GM23248 (cell line): Measurements from ENCODE around the gene GAST.

Source experiments
- EZH2 ChIP-seq: fragments of 200-600 bp; sonication (generic); IDR thresholded peaks from 2 replicates; pipeline ENCODE4 v1.6.1; 2018; ENCODE audit warnings: antibody characterized with exemption, mild to moderate bottlenecking; ENCODE audit not compliant: insufficient read depth, poor library complexity, severe bottlenecking
- EZH2phosphoT487 ChIP-seq: fragments of 200-600 bp; sonication (generic); IDR thresholded peaks from 2 replicates; pipeline ENCODE4 v1.6.1; 2018; ENCODE audit warnings: antibody characterized with exemption, moderate library complexity, mild to moderate bottlenecking, low read depth; ENCODE audit not compliant: insufficient read depth

DNA sequence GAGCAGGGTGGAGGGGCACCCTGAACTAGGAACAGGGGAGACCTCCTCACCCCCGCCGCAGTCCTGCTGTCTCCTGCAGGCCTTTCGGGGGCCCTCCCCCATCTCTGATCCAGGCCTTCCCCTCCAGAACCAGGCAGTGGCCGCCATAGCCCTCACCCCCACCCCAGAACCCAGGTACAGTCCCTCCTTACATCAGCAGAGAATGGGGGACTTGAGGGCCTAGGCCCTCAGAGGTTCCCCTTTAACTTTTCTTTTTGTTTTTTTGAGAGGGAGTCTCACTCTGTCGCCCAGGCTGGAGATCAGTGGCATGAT lies 26.6 kb downstream of the GAST start:
- TF ChIP-seq EZH2, result no peak
- no peak for TF ChIP-seq EZH2phosphoT487
